Activated CD8-positive, alpha-beta memory T cell treated with anti-CD3 and anti-CD28 coated beads, Interleukin-2, amount 10 ng/mL, durations not matched to agents 7 days and 5 days (primary cell): ENCODE results near the gene CST11. TPM values are rescaled to one million over a fixed set of nuclear protein-coding genes. Genes with fewer than 3 reads are reported as not detected.

Source experiments
- ATAC-seq: fragments of 150-1000 bp; cut with Tn5 transposase; one replicate; pipeline ENCODE4 v1.10.0; 2021; ENCODE audit warnings: moderate library complexity
- CTCF ChIA-PET: fragments of 350-600 bp; sonication (Branson Sonifier 250); formaldehyde crosslinking; loops from one replicate; lab custom pipeline; 2021; ENCODE audit warnings: antibody characterized with exemption; lab: Charles Lee
- DNase-seq: peaks from one replicate; pipeline ENCODE4 v3.0.0-alpha.2; 2020
- H3K27ac Mint-ChIP-seq: one replicate; pipeline ENCODE4 v1.8.0; 2021; ENCODE audit warnings: mild to moderate bottlenecking, mixed read lengths
- H3K27me3 Mint-ChIP-seq: one replicate; pipeline ENCODE4 v1.8.0; 2021; ENCODE audit warnings: mixed read lengths
- H3K36me3 Mint-ChIP-seq: one replicate; pipeline ENCODE4 v1.8.0; 2021; ENCODE audit warnings: mild to moderate bottlenecking, mixed read lengths
- H3K4me1 Mint-ChIP-seq: one replicate; pipeline ENCODE4 v1.8.0; 2021; ENCODE audit warnings: mixed read lengths
- H3K4me3 Mint-ChIP-seq: one replicate; pipeline ENCODE4 v1.8.0; 2021; ENCODE audit warnings: mild to moderate bottlenecking, moderate library complexity, mixed read lengths
- H3K9me3 Mint-ChIP-seq: one replicate; pipeline ENCODE4 v1.8.0; 2022; ENCODE audit warnings: low read depth, mixed read lengths
- total RNA-seq, 2 experiments: library from RNA; stranded (reverse); gene quantifications; one replicate each; pipeline ENCODE4 v1.2.3, GENCODE V29; 2021

Gene CST11, protein sequence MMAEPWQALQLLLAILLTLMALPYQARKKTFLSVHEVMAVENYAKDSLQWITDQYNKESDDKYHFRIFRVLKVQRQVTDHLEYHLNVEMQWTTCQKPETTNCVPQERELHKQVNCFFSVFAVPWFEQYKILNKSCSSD
- not detected for total RNA-seq

DNA sequence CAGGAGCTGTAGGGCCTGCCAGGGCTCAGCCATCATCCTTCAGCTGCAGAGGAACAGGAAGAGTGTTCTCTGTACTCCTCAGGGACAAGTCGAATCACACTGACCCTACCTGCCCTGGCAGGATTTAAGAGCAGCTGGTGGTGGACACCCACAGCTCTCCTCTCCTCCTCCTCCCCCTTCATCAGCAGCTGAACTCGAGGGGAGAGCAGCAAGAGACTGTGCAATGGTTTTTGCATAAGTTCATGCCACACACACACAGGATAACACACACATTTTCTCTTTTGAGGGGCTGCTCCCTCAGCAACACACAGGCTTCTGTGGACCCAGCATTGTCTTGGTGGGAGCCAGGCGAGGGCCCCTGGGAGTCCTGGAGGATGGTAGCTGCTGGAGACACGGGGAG lies at the start of gene CST11:
Gene CST11 (minus strand): TSS at position 101 of the 400 bp plus-strand sequence. CDS start 65 bp downstream, at position 36.
- H3K27ac Mint-ChIP-seq = no peak within 1 kb of the TSS
- no peak within 1 kb of the TSS for H3K4me3 Mint-ChIP-seq
- no peak for ATAC-seq
- no peaks in the 10 kb centered on the region for H3K36me3 Mint-ChIP-seq
- peaks cover 2% of the 10 kb centered on the region for H3K27me3 Mint-ChIP-seq
- H3K4me1 Mint-ChIP-seq = peaks cover 34% of the 10 kb centered on the region
- DNase-seq = no peak
- CTCF ChIA-PET = interaction anchor here (1.0 kb wide), 1 partner anchor 9 kb away, joined by 4 read pairs; no protein-coding TSS in a partner anchor
- H3K9me3 Mint-ChIP-seq = no peaks in the 10 kb centered on the region

DNA sequence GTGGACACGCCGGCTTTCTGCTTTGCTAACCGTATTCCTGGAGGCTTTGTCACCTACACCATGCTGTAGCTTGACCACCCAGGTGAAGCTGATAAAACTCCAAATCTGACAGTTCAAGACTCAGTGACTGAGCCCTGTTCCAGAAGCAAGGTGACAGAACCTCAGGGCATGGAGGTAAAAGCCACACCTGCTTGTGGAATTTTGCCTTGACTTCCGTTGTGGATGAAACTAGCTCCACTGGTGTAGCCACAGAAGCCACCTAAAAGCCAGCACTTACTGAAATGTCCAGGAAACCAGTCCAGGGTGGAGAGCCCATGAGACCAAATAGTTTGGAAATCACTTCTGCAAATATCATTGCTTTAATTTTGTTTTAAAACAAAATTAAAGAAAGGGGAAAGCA lies 49.2 kb upstream of the CST11 start:
- CTCF ChIA-PET = no interaction called here
- Mint-ChIP-seq H3K4me3 (no peak overlapping the region), H3K27ac (no peak overlapping the region), H3K4me1 (peaks cover 4% of the 10 kb centered on the region), H3K9me3 (no peaks in the 10 kb centered on the region), H3K27me3 (peaks cover 5% of the 10 kb centered on the region), H3K36me3 (no peaks in the 10 kb centered on the region)
- ATAC-seq (no peak), DNase-seq (no peak)

DNA sequence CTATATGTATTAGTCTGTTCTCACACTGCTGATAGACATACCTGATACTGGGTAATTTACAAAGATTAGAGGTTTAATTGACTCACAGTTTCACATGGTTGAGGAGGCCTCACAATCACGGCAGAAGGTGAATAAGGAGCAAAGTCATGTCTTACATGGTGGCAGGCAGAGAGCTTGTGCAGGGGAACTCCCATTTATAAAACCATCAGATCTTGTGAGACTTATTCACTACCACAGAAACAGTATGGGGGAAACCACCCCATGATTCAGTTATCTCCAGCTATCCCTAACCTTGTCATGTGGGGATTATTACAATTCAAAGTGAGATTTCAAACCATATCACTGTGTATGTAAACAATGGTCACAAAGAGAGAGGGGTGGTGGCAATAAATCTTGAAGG lies 44.9 kb upstream of the CST11 start:
- H3K9me3 Mint-ChIP-seq = no peaks in the 10 kb centered on the region
- no peaks in the 10 kb centered on the region for H3K36me3 Mint-ChIP-seq
- H3K4me3 Mint-ChIP-seq = no peak overlapping the region
- H3K4me1 Mint-ChIP-seq = peaks cover 4% of the 10 kb centered on the region
- no peak overlapping the region for H3K27ac Mint-ChIP-seq
- no peaks in the 10 kb centered on the region for H3K27me3 Mint-ChIP-seq
- ATAC-seq = no peak
- CTCF ChIA-PET = no interaction called here
- no peak for DNase-seq

DNA sequence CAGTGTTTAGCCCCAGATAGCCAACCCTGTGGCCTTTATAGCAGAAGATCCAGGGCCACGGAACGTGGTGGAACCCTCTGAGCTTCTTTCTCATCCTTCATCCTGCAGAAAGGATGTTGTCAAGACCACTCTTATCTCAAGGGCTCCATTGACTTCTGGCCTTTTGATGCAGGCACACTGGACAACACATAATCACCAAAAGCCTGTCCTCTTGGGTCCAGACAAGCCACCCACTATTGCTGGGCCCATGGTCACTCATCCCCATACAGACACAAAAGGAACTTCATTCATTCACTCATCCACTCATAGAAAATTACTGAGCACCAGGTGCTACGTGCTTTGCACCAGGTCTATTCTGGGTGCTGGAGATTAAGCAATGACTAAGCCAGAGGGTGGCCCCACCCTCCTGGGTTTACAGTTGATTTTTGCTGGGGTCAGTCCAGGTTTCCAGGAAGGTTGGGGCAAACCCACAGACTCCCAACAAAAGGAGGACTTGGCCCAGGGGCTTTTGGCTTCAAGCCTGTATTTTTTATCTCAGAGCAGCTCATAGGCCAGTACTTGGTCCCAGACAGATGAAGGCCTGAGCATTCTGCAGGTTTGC lies 40.6 kb upstream of the CST11 start:
- H3K4me3 Mint-ChIP-seq = no peak overlapping the region
- H3K36me3 Mint-ChIP-seq = no peaks in the 10 kb centered on the region
- H3K27ac Mint-ChIP-seq = no peak overlapping the region
- no peak for DNase-seq
- no peaks in the 10 kb centered on the region for H3K27me3 Mint-ChIP-seq
- ATAC-seq = no peak
- H3K4me1 Mint-ChIP-seq = peaks cover 4% of the 10 kb centered on the region
- H3K9me3 Mint-ChIP-seq = no peaks in the 10 kb centered on the region
- CTCF ChIA-PET = no interaction called here

DNA sequence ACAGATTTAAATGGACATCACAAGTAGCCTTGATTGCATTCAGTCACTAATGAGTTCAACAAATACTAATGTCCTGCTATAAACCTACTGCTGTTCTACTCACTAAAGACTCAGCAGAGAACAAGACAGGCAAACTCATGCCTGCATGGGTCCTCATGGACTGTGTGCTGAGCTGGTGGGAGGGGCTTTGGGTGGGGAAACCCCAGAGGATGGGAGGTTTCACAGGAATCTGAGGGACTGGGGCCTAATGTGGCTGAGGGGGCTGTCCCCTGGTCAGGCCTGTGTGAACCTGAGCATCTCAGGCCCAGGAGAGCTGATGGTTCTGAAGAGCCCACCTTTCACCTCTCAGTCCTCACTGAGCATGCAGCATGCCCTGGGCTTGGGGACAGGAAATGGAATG lies 39.6 kb upstream of the CST11 start:
- Mint-ChIP-seq H3K9me3 (no peaks in the 10 kb centered on the region), H3K27me3 (no peaks in the 10 kb centered on the region), H3K4me1 (no peaks in the 10 kb centered on the region), H3K36me3 (no peaks in the 10 kb centered on the region), H3K27ac (no peak overlapping the region), H3K4me3 (no peak overlapping the region)
- ATAC-seq = no peak
- CTCF ChIA-PET = no interaction called here
- no peak for DNase-seq

DNA sequence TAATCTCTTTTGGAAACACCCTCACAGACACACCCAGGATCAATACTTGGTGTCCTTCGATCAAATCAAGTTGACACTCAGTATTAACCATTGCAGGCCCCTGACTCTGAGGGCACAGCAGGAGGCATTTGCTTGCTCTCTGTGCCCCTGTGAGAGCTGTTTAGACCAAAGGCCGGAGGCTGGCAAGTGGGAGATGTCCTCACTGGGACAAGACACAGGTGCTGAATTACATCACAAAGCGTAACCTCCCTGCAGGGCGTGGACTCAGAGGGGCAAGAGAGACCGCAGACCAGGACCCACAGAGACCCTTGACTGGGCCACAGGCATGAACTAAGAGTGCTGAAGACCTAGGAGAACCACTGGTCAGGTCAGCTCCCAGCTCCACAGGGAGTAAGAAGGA lies 38.1 kb upstream of the CST11 start, which contains the start of gene CST8:
Gene CST8 (plus strand): TSS at position 301 of the 400 bp plus-strand sequence. CDS start 551 bp downstream, outside the sequence.
- Mint-ChIP-seq H3K9me3 (no peaks in the 10 kb centered on the region), H3K4me3 (no peak within 1 kb of the TSS), H3K27me3 (no peaks in the 10 kb centered on the region), H3K27ac (no peak within 1 kb of the TSS), H3K4me1 (no peaks in the 10 kb centered on the region), H3K36me3 (no peaks in the 10 kb centered on the region)
- DNase-seq (no peak), ATAC-seq (no peak)
- CTCF ChIA-PET = no interaction called here

DNA sequence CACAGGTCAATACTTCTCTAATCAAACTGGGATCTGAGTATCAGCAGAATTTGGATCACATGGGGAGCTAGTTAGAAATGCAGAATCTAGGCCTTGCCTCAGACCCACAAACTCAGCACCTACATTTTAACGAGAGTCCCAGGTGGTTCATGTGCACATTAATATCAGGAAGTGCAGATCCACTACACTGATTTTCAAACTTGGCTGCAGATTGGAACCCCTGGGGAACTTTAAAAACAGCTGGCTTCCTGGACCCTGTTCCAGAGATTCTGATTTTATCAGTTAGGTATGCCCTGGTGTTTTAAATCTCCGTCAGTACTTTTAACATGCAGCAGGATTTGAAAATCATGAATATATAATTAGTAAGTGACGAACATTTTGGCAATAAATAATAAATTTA lies 36.3 kb upstream of the CST11 start:
- ATAC-seq (no peak), DNase-seq (no peak)
- H3K36me3 Mint-ChIP-seq = no peaks in the 10 kb centered on the region
- CTCF ChIA-PET = no interaction called here
- H3K4me1 Mint-ChIP-seq = no peaks in the 10 kb centered on the region
- no peaks in the 10 kb centered on the region for H3K27me3 Mint-ChIP-seq
- no peaks in the 10 kb centered on the region for H3K9me3 Mint-ChIP-seq
- H3K4me3 Mint-ChIP-seq = no peak overlapping the region
- H3K27ac Mint-ChIP-seq = no peak overlapping the region

DNA sequence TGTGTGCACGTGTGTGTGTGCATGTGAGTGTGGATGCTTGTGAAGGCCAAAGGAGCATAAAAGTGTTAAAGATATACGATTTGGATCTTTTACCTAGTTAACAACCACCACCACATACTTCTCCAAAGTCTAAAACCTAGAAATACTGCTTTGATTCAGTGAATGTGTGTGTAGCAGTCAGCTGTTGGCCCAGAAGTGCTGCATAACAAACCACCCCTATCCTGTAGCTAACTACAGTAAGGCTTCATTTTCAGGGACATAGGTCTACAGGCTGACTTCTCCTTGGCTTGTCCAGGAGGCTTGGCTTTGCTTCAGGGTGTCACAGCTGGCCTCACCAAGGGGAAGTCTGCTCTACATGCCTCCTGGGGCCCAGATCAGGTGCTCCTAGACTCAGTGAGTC lies 35.8 kb upstream of the CST11 start:
- Mint-ChIP-seq H3K27me3 (no peaks in the 10 kb centered on the region), H3K4me3 (no peak overlapping the region), H3K4me1 (no peaks in the 10 kb centered on the region), H3K27ac (no peak overlapping the region), H3K36me3 (no peaks in the 10 kb centered on the region), H3K9me3 (no peaks in the 10 kb centered on the region)
- CTCF ChIA-PET = no interaction called here
- ATAC-seq (no peak), DNase-seq (no peak)

DNA sequence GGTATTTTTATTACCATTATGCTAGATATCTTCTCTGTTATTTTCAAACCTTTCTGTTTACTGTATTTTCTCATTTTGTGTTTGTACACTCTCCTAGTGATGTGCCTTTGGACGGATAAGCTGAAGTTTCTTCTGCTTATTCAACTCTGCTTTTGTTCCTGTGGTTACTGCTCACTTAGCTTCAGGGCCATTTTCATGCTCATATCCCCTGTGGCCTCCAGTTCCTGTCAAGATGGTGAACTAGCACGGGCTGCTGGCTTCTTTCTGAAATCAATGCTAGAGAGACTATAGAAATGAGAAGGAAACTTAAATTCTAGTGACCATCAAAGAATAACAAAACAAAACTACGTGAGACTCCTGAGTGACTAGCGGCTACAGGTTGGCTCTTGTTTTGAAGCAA lies 31.4 kb upstream of the CST11 start:
- DNase-seq (no peak), ATAC-seq (no peak)
- CTCF ChIA-PET = no interaction called here
- H3K9me3 Mint-ChIP-seq = no peaks in the 10 kb centered on the region
- H3K27ac Mint-ChIP-seq = no peak overlapping the region
- no peaks in the 10 kb centered on the region for H3K4me1 Mint-ChIP-seq
- H3K27me3 Mint-ChIP-seq = peaks cover 6% of the 10 kb centered on the region
- no peak overlapping the region for H3K4me3 Mint-ChIP-seq
- H3K36me3 Mint-ChIP-seq = no peaks in the 10 kb centered on the region

DNA sequence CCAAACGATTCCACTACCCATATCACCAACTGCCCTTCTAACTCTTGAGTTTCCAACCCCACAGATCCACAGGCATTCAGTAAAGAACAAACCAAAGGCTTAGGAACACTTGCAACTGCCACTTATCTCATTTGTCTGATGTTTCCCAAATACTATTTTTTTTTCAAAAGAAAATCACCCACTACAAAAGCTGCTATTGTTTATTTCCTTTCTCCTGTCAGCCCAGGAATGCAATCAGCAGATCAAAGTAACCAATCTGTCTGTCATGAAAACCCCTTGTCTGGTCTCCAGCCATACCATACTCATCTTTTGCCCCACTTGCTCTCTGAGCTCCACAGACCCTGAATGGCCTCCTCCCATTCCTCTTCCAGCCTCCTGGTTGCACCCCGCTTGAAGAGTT lies 29.5 kb upstream of the CST11 start:
- Mint-ChIP-seq H3K4me1 (no peaks in the 10 kb centered on the region), H3K27me3 (peaks cover 6% of the 10 kb centered on the region), H3K36me3 (no peaks in the 10 kb centered on the region), H3K9me3 (no peaks in the 10 kb centered on the region), H3K4me3 (no peak overlapping the region), H3K27ac (no peak overlapping the region)
- no peak for DNase-seq
- CTCF ChIA-PET = no interaction called here
- no peak for ATAC-seq

DNA sequence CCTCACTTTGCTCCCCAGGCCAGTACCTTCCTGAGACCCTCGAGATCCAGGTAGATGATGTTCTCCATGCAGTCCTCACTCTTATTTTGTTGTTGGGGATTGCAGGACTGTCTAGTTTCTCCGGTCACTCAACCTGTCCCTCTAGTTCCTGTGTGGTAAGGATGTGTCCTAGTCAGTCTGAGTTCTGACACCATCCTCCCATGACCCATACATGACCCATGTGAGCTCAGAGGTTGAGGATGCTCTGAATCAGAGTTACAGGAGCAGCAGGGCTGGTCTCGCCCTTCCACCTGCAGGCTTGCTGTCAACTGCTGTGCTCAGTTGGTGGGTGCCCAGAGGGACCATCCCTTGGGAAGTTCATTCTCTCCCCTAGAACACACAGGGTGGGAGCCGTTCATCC lies 26.4 kb upstream of the CST11 start:
- CTCF ChIA-PET = no interaction called here
- DNase-seq (no peak), ATAC-seq (no peak)
- Mint-ChIP-seq H3K36me3 (no peaks in the 10 kb centered on the region), H3K27ac (no peak overlapping the region), H3K4me3 (no peak overlapping the region), H3K27me3 (peaks cover 6% of the 10 kb centered on the region), H3K4me1 (no peaks in the 10 kb centered on the region), H3K9me3 (no peaks in the 10 kb centered on the region)

DNA sequence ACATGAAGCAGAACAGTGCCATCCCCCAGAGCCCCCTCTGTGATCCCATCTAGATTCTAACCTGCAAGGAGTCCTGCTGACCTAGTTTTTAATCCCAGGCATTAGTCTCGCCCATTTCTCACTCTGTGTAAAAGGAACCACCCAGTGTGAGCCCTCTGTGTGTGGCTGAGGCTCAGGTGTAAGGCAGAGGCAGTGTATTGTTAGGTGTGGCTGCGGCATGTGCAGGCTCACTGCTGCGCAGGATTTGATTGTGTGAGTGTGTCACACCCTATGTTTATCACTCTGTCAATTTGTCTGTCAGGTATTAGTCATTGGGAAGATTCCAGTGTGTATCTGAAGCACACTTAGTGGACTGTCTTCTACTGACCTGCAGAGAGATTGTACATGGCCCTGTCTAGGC lies 24.5 kb upstream of the CST11 start:
- CTCF ChIA-PET = no interaction called here
- ATAC-seq (no peak), DNase-seq (no peak)
- H3K27me3 Mint-ChIP-seq = peaks cover 6% of the 10 kb centered on the region
- no peaks in the 10 kb centered on the region for H3K4me1 Mint-ChIP-seq
- H3K27ac Mint-ChIP-seq = no peak overlapping the region
- no peaks in the 10 kb centered on the region for H3K9me3 Mint-ChIP-seq
- no peaks in the 10 kb centered on the region for H3K36me3 Mint-ChIP-seq
- no peak overlapping the region for H3K4me3 Mint-ChIP-seq

DNA sequence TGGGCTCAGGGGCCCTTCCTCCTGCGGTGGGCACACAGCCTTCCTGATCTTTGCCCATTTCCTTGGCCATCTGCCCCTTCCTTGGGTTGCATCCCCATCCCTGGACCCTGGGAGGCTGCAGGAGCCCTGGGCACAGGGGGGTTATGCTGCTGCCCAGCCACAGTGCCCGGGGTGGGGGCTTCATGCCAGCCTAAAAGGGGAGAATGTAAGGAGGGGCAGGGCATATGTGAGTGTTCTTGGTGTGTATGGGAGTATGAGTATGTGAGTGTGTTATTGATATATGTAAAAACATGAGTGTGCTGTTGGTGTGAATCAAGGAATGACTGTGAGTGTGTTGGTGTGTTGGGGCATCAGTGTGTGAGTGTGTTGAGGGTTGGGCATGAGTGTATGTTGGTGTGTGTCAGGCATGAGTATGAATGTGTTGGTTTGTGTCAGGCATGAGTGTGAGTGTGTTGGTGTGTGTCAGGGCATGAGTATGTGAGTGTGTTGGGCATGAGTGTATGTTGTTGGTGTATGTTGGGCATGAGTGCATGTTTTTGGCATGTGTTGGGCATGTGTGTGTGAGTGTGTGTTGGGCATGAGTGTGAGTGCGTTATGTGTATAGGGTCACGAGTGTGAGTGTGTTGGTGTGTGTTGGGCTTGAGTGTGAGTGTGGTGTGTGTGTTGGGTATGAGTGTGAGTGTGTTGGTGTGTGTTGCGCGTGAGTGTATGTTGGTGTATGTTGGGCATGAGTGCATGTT lies 23.5 kb upstream of the CST11 start:
- Mint-ChIP-seq H3K4me1 (no peaks in the 10 kb centered on the region), H3K36me3 (no peaks in the 10 kb centered on the region), H3K27me3 (peaks cover 6% of the 10 kb centered on the region), H3K27ac (no peak overlapping the region), H3K9me3 (no peaks in the 10 kb centered on the region), H3K4me3 (no peak overlapping the region)
- CTCF ChIA-PET = no interaction called here
- ATAC-seq (no peak), DNase-seq (no peak)

DNA sequence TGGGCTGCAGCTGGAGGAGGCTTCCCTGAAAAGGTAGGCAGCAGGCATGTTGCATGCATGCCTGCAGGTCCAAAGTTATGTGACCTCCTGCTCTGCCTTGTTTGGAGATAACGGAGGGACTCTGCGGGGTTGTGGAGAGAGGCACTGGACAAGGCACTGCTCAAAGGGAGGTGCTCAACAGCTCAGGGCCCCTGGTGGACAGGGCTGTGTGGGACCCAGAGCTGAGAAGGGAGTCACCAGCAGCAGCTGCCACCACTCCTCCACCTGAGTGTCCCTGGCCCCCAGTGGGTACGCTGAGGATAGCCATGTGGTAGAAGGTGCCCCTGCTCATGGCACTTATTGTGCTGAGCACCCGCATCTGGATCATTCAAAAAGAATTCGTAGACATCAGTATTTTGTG lies 22.7 kb upstream of the CST11 start:
- H3K9me3 Mint-ChIP-seq = no peaks in the 10 kb centered on the region
- DNase-seq (no peak), ATAC-seq (no peak)
- no peak overlapping the region for H3K4me3 Mint-ChIP-seq
- CTCF ChIA-PET = no interaction called here
- no peaks in the 10 kb centered on the region for H3K4me1 Mint-ChIP-seq
- peaks cover 10% of the 10 kb centered on the region for H3K27me3 Mint-ChIP-seq
- no peak overlapping the region for H3K27ac Mint-ChIP-seq
- no peaks in the 10 kb centered on the region for H3K36me3 Mint-ChIP-seq
